Measurements from ENCODE around the gene CSKMT. TPM values are rescaled to one million over a fixed set of nuclear protein-coding genes. Genes with fewer than 3 reads are reported as not detected.

Gene CSKMT
- total and polyA plus RNA-seq, 2 donors (not counting 1 experiment from before 2014, with no cell fraction given), result 39.0 to 57.3 TPM

DNA sequence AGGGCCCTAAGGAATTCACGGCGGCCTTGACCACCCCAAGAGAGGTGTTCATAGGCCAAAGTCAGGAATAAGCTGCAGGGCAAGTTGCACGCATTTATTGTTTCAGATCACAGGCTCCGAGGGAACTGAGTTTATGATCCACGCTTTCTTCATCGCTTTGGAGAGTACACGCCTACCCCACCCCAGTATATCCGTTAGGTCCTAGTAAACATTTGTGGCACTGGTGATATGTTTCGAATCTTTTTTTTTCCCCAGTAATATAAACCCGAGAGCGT, 19.5 kb upstream of the CSKMT start:
- H3K4me1 ChIP-seq (ENCODE audit: control insufficient read depth in 2 of 2, insufficient read depth in 2 of 2, low read length in 2 of 2), result peaks cover 14 to 21% of the 10 kb centered on the region in 2 donors
- CTCF ChIA-PET, result interaction anchor here (0.8 to 1.6 kb wide), 4 partner anchors 22 to 54 kb away, joined by 3 to 5 read pairs (median 4); partner anchors contain the start of genes MTA2 and TUT1
- intact Hi-C loops (cut with micrococcal nuclease), result no loop called here

More for the DNA sequence above, 19.5 kb upstream of the CSKMT start:
- no peaks in the 10 kb centered on the region for H3K9me3 Mint-ChIP-seq (ENCODE audit: insufficient read depth)
- ATAC-seq (ENCODE audit: low read depth) (no peak), DNase-seq (no peak)
- H3K27me3 Mint-ChIP-seq, result no peaks in the 10 kb centered on the region
- WGBS (ENCODE audit: insufficient coverage), result 35% methylated on average over 5 of the region's 11 CpGs
- Histone ChIP-seq H3K9me3 (ENCODE audit: control extremely low read depth in 1 of 3, control insufficient read depth in 2 of 3, insufficient read depth in 1 of 3, low read length in 2 of 3) (no peaks in the 10 kb centered on the region), H4K20me1 (ENCODE audit: control insufficient read depth, insufficient read depth, low read length, poor library complexity, severe bottlenecking) (peaks cover 18% of the 10 kb centered on the region), H3K4me3 (ENCODE audit: control extremely low read depth in 1 of 5, extremely low read depth in 1 of 5, insufficient read depth in 1 of 5, low read depth in 2 of 5, low read length in 4 of 5) (peak overlapping the region in 4 of 5 experiments; percentile 68 to 98 (median 94)), H2AFZ (ENCODE audit: insufficient read depth, low read depth, low read length, poor library complexity, severe bottlenecking) (peak overlapping the region; percentile 76), H3K27me3 (replicated peaks in 1 of 4; ENCODE audit: control extremely low read depth in 1 of 4, control insufficient read depth in 3 of 4, insufficient read depth in 4 of 4, low read length in 3 of 4) (no peaks in the 10 kb centered on the region), H3K79me2 (ENCODE audit: control insufficient read depth, insufficient read depth, low read length) (peaks cover 78% of the 10 kb centered on the region), H3K36me3 (replicated peaks in 1 of 2; ENCODE audit: control extremely low read depth in 1 of 2, control insufficient read depth in 1 of 2, extremely low read depth in 1 of 2, insufficient read depth in 2 of 2, low read length in 1 of 2) (peaks cover 0 to 40% of the 10 kb centered on the region in 2 experiments), H3K9ac (ENCODE audit: low read length) (peak overlapping the region; percentile 90), H3K4me2 (replicated peaks; ENCODE audit: low read depth, low read length, poor library complexity, severe bottlenecking) (peak overlapping the region; percentile 84), H3K27ac (ENCODE audit: low read length in 2 of 2) (peak overlapping the region; percentile 75 to 89)
- H3K4me3 Mint-ChIP-seq, result peak overlapping the region; percentile 97
- TF ChIP-seq, protein P1, sequence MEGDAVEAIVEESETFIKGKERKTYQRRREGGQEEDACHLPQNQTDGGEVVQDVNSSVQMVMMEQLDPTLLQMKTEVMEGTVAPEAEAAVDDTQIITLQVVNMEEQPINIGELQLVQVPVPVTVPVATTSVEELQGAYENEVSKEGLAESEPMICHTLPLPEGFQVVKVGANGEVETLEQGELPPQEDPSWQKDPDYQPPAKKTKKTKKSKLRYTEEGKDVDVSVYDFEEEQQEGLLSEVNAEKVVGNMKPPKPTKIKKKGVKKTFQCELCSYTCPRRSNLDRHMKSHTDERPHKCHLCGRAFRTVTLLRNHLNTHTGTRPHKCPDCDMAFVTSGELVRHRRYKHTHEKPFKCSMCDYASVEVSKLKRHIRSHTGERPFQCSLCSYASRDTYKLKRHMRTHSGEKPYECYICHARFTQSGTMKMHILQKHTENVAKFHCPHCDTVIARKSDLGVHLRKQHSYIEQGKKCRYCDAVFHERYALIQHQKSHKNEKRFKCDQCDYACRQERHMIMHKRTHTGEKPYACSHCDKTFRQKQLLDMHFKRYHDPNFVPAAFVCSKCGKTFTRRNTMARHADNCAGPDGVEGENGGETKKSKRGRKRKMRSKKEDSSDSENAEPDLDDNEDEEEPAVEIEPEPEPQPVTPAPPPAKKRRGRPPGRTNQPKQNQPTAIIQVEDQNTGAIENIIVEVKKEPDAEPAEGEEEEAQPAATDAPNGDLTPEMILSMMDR (IDR thresholded peaks at IDR 0.05), result no peak
- no peak for TF ChIP-seq EZH2 (IDR thresholded peaks at IDR 0.05; ENCODE audit: borderline replicate concordance, insufficient read depth, low read depth, low read length, poor library complexity, severe bottlenecking)
- peak overlapping the region; percentile 95 for H3K27ac Mint-ChIP-seq
- POLR2A ChIA-PET, result interaction anchor here (0.5 to 4.7 kb wide), 4 partner anchors 19 to 54 kb away, joined by 4 to 32 read pairs (median 14); partner anchors contain the start of genes C11orf98, CSKMT, LBHD1 and TUT1
- peaks cover 28% of the 10 kb centered on the region for H3K4me1 Mint-ChIP-seq
